Stomach (tissue), 4 donors: Measurements from ENCODE around the gene VKORC1L1.

Experiments
- CTCF ChIP-seq, 7 experiments: fragments of 450-650 bp in 4 of 7; fragments of 200-600 bp in 3 of 7; sonication (generic) in 3 of 7; IDR thresholded peaks; one replicate each; pipeline ENCODE4 v1.5.1; 2016 to 2019; ENCODE audit warnings: antibody characterized with exemption in 7 of 7, control low read depth in 2 of 7, mild to moderate bottlenecking in 1 of 7
- POLR2A ChIP-seq, 4 donors: fragments of 450-650 bp; IDR thresholded peaks; one replicate each; pipeline ENCODE4 v1.6.1; 2016; ENCODE audit warnings: antibody characterized with exemption in 4 of 4, control low read depth in 2 of 4, mild to moderate bottlenecking in 1 of 4, moderate library complexity in 1 of 4

DNA sequence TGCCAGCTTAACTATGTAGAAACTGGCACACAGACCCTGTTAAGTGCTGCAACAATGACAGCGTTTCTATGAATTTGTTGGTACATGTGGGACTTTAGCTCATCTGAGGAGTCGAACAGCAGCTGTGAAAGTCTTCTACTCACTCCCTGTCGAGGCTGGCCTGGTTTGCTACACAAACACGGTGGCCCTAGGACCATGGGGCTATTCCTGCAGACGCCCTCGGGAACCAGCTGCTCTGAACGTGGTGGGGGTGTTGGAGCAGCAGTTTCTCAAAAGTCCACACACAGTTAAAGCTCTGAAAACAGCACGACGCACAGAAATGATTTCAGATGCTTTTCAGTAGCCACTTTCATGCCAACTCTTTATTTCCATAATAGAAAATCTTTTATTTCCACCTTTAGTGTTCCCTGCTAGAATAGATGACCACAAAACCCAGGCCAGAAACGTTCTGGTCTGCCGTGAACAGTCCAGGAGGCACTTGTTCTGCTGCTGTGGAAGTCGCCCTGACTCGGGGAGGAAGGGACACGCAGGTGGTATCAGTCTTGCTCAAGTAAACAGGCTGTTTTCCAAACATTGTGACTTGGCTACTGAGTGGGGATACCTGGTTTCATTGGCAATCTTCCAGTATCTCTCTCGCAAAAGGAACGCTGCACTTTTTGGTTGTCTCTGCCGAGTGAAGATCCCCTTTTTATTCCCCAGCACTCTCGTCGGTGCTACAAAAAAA, 87.6 kb downstream of the VKORC1L1 start:
- TF ChIP-seq POLR2A (IDR thresholded peaks at IDR 0.05) = no peak
- TF ChIP-seq CTCF (IDR thresholded peaks at IDR 0.05) = no peak
